ENCODE measurements around the gene ADGRG4. TPM values are rescaled to one million over a fixed set of nuclear protein-coding genes. Genes with fewer than 3 reads are reported as not detected.

ADGRG4 gene
- total RNA-seq, 2 donors from 2014 or later, result not detected

DNA sequence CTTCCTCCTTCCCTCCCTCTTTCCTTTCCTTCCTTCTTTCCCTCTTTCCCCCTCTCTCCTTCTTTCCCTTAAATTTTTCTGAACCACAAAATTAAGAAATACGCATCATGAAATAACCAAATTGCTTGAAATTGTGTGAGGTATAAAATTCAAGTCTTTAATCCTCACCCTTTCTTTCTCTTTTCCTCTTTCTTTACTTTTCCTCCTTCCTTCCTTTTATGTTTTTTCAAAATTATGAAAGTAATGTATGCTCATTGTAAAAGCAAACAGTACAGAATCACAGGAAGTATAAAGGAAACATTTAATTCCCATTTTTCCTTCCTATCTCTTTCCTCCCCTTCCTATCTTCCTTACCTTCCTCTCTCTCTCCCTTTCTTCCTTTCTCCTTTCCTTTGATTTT is 5.4 kb downstream of the ADGRG4 start:
- ATAC-seq (no peak), DNase-seq (no peak)
- Histone ChIP-seq H3K4me1 (no peaks in the 10 kb centered on the region), H3K4me3 (no peak overlapping the region), H3K27me3 (no peaks in the 10 kb centered on the region), H3K36me3 (replicated peaks in 1 of 2; ENCODE audit: insufficient read depth in 1 of 2, low read depth in 2 of 2) (no peaks in the 10 kb centered on the region), H3K9me3 (no peaks in the 10 kb centered on the region), H3K27ac (no peak overlapping the region)
- intact Hi-C loops (cut with DNase I), result no loop called here
- WGBS, 2 donors, result 75 to 79% methylated on average over 1 of the region's 1 CpG
- TF ChIP-seq, protein P1, sequence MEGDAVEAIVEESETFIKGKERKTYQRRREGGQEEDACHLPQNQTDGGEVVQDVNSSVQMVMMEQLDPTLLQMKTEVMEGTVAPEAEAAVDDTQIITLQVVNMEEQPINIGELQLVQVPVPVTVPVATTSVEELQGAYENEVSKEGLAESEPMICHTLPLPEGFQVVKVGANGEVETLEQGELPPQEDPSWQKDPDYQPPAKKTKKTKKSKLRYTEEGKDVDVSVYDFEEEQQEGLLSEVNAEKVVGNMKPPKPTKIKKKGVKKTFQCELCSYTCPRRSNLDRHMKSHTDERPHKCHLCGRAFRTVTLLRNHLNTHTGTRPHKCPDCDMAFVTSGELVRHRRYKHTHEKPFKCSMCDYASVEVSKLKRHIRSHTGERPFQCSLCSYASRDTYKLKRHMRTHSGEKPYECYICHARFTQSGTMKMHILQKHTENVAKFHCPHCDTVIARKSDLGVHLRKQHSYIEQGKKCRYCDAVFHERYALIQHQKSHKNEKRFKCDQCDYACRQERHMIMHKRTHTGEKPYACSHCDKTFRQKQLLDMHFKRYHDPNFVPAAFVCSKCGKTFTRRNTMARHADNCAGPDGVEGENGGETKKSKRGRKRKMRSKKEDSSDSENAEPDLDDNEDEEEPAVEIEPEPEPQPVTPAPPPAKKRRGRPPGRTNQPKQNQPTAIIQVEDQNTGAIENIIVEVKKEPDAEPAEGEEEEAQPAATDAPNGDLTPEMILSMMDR (IDR thresholded peaks at IDR 0.05), result no peak
- no peak for TF ChIP-seq POLR2A (IDR thresholded peaks at IDR 0.05)

DNA sequence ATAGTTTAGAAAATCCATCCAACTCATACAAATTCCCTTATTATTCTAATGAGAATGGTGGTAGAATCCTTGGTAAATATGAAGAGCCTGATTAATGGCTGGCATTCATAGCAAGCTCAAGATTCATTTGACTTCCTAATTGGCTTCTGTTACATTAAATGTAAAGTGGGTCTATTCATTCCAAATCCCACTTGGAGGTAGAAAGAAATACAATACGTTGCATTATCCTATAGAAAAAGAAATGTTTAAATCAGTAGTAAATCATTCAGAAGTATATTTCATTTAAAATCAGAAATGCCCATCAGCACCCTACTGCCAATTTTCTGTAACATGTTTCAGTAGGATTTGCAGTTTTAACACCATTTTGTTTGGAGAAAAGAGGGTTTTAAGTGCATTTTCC is 6.7 kb downstream of the ADGRG4 start:
- intact Hi-C loops (cut with DNase I), result no loop called here

DNA sequence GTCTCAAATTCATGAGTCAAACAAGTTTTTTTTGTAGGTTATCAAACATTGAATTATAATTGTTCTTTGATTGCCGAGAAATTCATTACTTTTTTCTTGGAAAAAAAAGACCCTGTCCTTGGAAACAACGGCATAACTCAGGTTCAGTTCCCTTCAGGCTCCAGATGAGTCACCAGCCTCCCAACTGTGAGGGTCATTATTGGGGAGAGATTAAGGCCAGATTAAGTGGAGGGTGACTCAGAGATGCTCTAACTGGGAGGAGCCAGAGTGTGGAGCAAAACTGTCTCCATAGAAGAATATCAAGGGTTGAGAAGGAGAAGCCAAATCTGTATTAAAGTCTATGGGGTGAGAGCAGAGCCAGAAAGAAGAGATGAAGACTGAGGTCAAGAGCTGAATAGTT is 9.6 kb downstream of the ADGRG4 start:
- ATAC-seq (no peak), DNase-seq (no peak)
- H3K4me1 ChIP-seq, result no peaks in the 10 kb centered on the region
- H3K4me3 ChIP-seq, result no peak overlapping the region
- intact Hi-C loops (cut with DNase I), result no loop called here
- no peaks in the 10 kb centered on the region for H3K27me3 ChIP-seq
- 61 to 69% methylated on average over 2 of the region's 2 CpGs for WGBS, 2 donors
- H3K27ac ChIP-seq, result no peak overlapping the region
- H3K9me3 ChIP-seq, result no peaks in the 10 kb centered on the region
- no peaks in the 10 kb centered on the region for H3K36me3 ChIP-seq (replicated peaks in 1 of 2; ENCODE audit: insufficient read depth in 1 of 2, low read depth in 2 of 2)
- TF ChIP-seq, protein P1 (IDR thresholded peaks at IDR 0.05), result no peak
- no peak for TF ChIP-seq POLR2A (IDR thresholded peaks at IDR 0.05)

More for the DNA sequence above, 6.7 kb downstream of the ADGRG4 start:
- no peaks in the 10 kb centered on the region for H3K9me3 ChIP-seq
- 33 to 46% methylated on average over 1 of the region's 1 CpG for WGBS, 2 donors
- no peaks in the 10 kb centered on the region for H3K27me3 ChIP-seq
- H3K27ac ChIP-seq, result no peak overlapping the region
- no peaks in the 10 kb centered on the region for H3K36me3 ChIP-seq (replicated peaks in 1 of 2; ENCODE audit: insufficient read depth in 1 of 2, low read depth in 2 of 2)
- H3K4me3 ChIP-seq, result no peak overlapping the region
- no peak for DNase-seq
- TF ChIP-seq, protein P1 (IDR thresholded peaks at IDR 0.05), result no peak
- TF ChIP-seq POLR2A (IDR thresholded peaks at IDR 0.05), result no peak
- no peak for ATAC-seq
- no peaks in the 10 kb centered on the region for H3K4me1 ChIP-seq

DNA sequence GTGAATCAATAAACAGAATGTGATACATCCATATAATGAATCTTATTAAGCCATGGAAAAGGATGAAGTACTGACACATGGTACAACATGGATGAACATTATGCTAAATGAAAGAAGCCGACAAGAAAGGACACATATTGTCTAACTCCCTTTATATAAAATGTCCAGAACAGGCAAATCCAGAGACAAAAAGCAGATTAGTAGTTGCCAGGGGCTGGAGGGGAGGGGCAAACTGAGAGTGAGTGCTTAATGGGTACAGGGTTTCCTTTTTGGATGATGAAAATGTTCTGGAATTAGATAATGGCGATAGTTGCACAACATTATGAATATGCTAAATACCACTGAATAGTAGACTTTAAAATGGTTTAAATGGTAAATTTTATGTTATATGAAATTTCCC is 17.4 kb downstream of the ADGRG4 start:
- intact Hi-C loops (cut with DNase I), result no loop called here
- DNase-seq (no peak), ATAC-seq (no peak)
- no peaks in the 10 kb centered on the region for H3K27me3 ChIP-seq
- H3K27ac ChIP-seq, result no peak overlapping the region
- WGBS, 2 donors, result 75 to 80% methylated on average over 2 of the region's 2 CpGs
- no peak overlapping the region for H3K4me3 ChIP-seq
- H3K36me3 ChIP-seq (replicated peaks in 1 of 2; ENCODE audit: insufficient read depth in 1 of 2, low read depth in 2 of 2), result no peaks in the 10 kb centered on the region
- no peaks in the 10 kb centered on the region for H3K4me1 ChIP-seq
- H3K9me3 ChIP-seq, result no peaks in the 10 kb centered on the region
- TF ChIP-seq POLR2A (IDR thresholded peaks at IDR 0.05), result no peak
- TF ChIP-seq, protein P1 (IDR thresholded peaks at IDR 0.05), result no peak

DNA sequence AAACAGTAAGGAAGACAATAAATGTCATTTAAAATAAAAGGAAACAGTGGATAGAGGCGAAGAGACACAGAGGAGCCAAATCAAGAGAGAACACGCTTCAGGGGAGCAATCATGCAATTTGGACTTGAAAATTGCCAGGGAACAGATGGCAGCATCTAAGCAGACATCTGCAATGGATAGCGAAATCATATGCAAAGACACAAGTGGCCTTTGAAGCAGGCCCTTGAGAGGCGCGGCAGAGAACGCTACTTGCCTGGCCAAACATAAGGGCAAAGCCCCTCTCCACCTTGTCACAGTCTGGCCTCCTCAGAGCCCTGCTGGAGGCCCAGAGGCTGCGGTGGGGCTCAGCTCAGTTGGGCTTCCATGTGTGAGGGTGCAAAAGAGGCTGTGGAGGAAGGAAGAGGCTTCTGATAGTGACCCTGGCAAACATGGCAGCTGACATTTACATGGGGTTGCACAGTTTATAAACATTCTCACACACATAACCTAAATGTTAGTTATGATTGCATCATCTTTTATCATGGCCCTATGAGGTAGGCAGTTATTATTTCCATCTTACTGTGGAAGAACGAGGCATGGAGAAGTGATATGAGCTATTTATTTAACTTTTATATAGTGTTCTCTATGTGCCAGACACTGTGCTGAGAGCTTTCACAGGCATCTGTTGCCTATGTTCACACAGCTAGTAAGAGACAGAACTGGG is 18.3 kb downstream of the ADGRG4 start:
- H3K27me3 ChIP-seq, result no peaks in the 10 kb centered on the region
- no peaks in the 10 kb centered on the region for H3K9me3 ChIP-seq
- intact Hi-C loops (cut with DNase I), result no loop called here
- DNase-seq, result no peak
- no peaks in the 10 kb centered on the region for H3K36me3 ChIP-seq (replicated peaks in 1 of 2; ENCODE audit: insufficient read depth in 1 of 2, low read depth in 2 of 2)
- TF ChIP-seq, protein P1 (IDR thresholded peaks at IDR 0.05), result no peak
- no peak for TF ChIP-seq POLR2A (IDR thresholded peaks at IDR 0.05)
- H3K27ac ChIP-seq, result no peak overlapping the region
- no peaks in the 10 kb centered on the region for H3K4me1 ChIP-seq
- H3K4me3 ChIP-seq, result no peak overlapping the region
- ATAC-seq, result no peak
- WGBS, 2 donors, result 82 to 85% methylated on average over 7 to 8 of the region's 8 CpGs
